GM10248 (cell line): ENCODE measurements around the gene GPN3.
"Not testable (repeated sequence)": the region's sequence is repeated elsewhere in the genome, so short reads cannot be mapped to it uniquely, and the experiment has no call there.

ENCODE experiments used
- CTCF ChIA-PET: fragments of 300-600 bp; sonication (Branson Sonifier 250); formaldehyde crosslinking; extraction: SDS; loops from one replicate; lab custom pipeline; 2021; ENCODE audit warnings: antibody characterized with exemption; lab: Yijun Ruan, JAX
- POLR2A ChIA-PET: fragments of 350-650 bp; sonication (Branson Sonifier 250); formaldehyde crosslinking; extraction: SDS; loops from one replicate; lab custom pipeline; 2020; ENCODE audit warnings: antibody characterized with exemption; lab: Yijun Ruan, JAX
- DNase-seq: peaks from one replicate; pipeline ENCODE4 v3.0.0; 2012; ENCODE audit errors: extremely low spot score
- TF ChIP-seq, protein P1 (sequence below): IDR thresholded peaks from 2 replicates; pipeline ENCODE4 v1.5.1; 2012; ENCODE audit warnings: mild to moderate bottlenecking, low read depth; ENCODE audit errors: extremely low read depth, missing control alignments, control extremely low read depth

GPN3 gene

DNA sequence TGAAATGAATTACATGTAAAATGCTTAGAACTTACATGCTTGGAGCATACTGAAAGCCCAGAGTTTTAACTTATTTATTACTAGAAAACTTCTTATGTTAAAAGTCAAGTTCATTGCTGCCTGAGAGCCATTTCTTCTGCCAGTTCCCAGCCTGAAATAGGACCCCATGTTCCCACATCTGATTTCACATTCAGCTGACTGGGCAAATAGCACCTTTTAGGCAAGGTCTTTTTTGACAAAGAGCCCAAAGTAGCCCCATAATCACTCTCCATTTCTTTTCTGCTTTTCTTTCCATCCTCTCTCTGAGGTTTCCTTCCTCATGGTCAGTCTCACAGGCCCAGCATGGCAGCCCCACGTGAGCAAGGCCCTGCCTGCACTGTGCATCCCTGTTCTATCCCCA, 16.8 kb downstream of the GPN3 start:
- no peak for DNase-seq
- TF ChIP-seq, protein P1, sequence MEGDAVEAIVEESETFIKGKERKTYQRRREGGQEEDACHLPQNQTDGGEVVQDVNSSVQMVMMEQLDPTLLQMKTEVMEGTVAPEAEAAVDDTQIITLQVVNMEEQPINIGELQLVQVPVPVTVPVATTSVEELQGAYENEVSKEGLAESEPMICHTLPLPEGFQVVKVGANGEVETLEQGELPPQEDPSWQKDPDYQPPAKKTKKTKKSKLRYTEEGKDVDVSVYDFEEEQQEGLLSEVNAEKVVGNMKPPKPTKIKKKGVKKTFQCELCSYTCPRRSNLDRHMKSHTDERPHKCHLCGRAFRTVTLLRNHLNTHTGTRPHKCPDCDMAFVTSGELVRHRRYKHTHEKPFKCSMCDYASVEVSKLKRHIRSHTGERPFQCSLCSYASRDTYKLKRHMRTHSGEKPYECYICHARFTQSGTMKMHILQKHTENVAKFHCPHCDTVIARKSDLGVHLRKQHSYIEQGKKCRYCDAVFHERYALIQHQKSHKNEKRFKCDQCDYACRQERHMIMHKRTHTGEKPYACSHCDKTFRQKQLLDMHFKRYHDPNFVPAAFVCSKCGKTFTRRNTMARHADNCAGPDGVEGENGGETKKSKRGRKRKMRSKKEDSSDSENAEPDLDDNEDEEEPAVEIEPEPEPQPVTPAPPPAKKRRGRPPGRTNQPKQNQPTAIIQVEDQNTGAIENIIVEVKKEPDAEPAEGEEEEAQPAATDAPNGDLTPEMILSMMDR = no peak
- POLR2A ChIA-PET = no interaction called here
- CTCF ChIA-PET = interaction anchor here (0.9 to 8.8 kb wide), 15 partner anchors 12 to 437 kb away, joined by 3 to 141 read pairs (median 7); partner anchors contain the start of genes FAM216A, GPN3, RAD9B and VPS29

DNA sequence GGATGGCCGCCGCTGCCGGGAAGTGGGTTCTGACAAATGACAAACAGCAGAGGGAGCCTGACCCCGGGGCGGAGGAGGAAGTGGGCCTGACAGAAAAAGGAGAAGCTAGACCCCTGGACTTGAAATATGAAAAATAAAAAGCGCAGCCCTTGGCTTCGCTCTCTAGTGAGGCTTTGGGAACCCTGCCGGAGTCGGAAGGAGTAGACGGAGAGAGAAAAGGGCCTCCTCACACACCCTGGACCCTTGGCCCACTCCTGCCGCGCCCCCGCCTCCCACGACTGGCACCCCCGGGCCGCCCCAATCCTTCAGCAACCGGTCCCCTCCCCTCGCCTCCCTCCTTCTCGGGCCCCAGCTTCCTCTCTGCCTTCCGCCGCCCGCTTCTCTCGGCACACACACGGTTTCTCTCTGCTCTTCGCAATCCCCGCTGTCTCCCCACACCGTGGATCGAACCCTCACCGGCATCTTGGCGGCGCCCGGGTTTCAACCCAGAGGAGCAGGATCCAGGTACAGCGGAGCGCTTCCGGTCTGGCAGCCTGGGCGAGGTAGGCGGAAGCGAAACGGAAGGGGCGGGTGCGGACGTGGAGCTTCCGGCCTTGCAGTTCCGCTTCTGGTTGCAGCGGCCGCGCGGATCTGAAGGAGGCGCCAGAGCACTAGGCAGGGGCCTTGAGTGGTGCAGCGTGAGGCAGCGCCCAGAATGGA, 18.1 kb downstream of the GPN3 start, which contains the start of gene ARPC3:
TSS of gene ARPC3 (minus strand) at position 539 of the 699 bp plus-strand sequence. CDS start at position 462, 77 bp downstream.
- ChIA-PET CTCF (interaction anchor here (0.6 to 8.8 kb wide), 69 partner anchors 9 to 605 kb away, joined by 3 to 141 read pairs (median 4); partner anchors contain the start of genes FAM216A, GPN3, RAD9B and VPS29), POLR2A (interaction anchor here (0.9 to 1.1 kb wide), 4 partner anchors 17 to 162 kb away, joined by 3 to 8 read pairs (median 4); partner anchors contain the start of gene GPN3)
- TF ChIP-seq, protein P1 = peak; percentile 99
- peak; percentile 93 for DNase-seq

DNA sequence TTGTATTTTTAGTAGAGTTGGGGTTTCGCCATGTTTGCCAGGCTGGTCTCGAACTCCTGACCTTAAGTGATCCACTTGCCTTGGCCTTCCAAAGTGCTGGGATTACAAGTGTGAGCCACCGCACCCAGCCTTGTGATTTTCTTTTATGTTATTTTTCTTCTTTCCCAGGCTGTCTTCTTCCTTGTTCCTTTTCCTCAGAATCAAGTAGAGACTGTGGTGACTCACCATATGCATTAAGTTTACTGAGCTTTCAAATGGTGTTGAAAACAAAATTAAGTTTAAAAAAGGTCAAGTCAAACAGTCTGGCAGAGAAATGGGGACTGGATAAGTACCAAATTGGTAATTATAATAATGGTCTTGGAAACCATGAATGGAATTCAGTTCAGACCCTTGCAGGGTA, 23.6 kb downstream of the GPN3 start:
- DNase-seq = no peak
- ChIA-PET CTCF (interaction anchor here (5.4 kb wide), 1 partner anchor 13 kb away, joined by 30 read pairs; no protein-coding TSS in a partner anchor), POLR2A (interaction anchor here (0.6 kb wide), 1 partner anchor 13 kb away, joined by 4 read pairs; no protein-coding TSS in a partner anchor)
- TF ChIP-seq, protein P1 = no peak

DNA sequence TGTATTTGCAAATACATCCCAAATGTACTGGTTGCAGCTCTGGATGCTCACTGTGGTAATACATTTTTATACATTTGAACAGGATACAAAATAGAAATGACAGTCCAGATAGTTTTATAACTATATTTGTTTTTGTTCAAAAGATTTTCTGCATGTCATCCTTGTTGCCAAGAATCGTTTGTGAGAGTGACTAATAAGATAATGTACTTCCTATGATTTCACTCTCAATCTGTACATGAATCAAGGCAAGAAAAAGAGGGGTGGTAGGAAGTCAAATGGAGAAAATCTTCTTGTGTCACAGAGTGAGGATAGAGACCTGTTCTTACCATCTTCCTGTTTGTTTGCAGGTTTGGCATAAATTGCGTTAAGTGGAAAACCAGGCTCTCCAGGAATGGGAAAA, 31.8 kb downstream of the GPN3 start:
- ChIA-PET POLR2A (no interaction called here), CTCF (no interaction called here)
- no peak for DNase-seq
- TF ChIP-seq, protein P1 = no peak

DNA sequence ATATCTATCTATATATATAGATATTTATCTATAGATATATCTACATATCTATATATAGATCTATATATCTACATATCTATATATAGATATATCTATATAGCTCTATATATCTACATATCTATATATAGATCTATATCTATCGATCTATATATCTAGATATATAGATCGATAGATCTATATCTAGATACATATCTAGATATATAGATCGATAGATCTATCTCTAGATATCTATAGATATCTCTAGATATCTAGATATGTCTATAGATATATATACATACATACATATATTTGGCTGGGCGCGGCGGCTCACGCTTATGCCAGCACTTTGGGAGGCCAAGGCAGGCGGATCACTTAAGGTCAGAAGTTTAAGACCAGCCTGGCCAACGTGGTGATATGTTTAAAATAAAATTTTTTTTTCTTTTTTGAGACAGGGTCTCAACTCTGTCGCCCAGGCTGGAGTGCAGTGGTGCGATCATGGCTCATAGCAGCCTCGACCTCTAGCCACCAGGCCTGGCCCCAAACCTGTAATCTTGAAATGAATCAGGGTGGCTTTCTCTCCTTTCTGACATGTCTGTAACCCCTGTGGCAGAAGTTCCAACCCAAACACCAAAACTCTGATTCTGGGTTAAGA, 36.0 kb downstream of the GPN3 start:
- ChIA-PET POLR2A (interaction anchor here (0.6 to 0.8 kb wide), 4 partner anchors 18 to 1648 kb away, joined by 3 to 5 read pairs (median 4); partner anchors contain the start of gene ARPC3), CTCF (interaction anchor here (0.6 to 2.5 kb wide), 76 partner anchors 10 to 579 kb away, joined by 3 to 38 read pairs (median 4); partner anchors contain the start of genes ARPC3, ATP2A2, FAM216A and GPN3)
- DNase-seq = no peak
- TF ChIP-seq, protein P1 = no peak

DNA sequence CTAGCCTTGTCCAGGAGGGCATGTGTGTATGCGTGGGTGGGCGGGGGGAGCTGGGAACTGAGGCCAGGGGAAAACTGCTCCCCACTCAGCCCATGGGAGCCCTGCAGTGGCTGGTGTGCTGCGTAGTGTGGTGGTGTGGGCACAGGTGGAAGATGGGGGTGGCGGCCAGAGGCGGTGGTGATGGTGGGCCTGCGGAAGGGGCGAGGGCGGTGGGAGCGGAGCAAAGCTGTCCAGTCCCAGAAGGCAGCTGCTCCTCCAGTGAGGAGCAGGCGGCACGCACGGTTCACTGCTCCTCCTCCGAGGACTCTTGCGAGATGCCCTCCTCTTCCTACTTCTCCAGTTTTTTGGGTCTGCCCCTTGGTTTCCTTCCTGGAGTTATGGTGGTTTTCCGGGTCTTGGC, 38.4 kb downstream of the GPN3 start:
- CTCF ChIA-PET = interaction anchor here (2.5 kb wide), 1 partner anchor 327 kb away, joined by 38 read pairs; no protein-coding TSS in a partner anchor
- DNase-seq = not testable (repeated sequence)
- POLR2A ChIA-PET = interaction anchor here (0.7 kb wide), 1 partner anchor 276 kb away, joined by 3 read pairs; no protein-coding TSS in a partner anchor
